ENCODE measurements around the gene FBXO42. TPM values are rescaled to one million over a fixed set of nuclear protein-coding genes. Genes with fewer than 3 reads are reported as not detected.

FBXO42 gene
- total and polyA plus RNA-seq, 4 donors = 22.8 to 29.2 (median 27.5) TPM

DNA sequence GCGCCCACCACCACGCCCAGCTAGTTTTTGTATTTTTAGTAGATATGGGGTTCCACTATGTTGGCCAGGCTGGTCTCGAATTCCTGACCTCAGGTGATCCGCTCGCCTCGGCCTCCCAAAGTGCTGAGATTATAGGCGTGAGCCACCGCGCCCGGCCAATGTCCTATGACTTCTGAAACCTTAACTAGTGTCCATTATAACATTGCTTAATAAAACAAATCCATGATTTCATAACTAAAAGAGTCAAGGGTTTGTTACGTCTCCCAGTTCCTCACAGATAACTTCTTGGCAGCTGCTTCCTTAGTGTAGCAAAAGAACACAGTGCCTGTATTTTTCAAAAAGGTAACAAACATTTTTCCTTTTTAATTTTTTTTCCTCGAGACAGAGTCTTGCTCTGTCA is 53.6 kb downstream of the FBXO42 start:
- no peak overlapping the region for H3K4me3 ChIP-seq (ENCODE audit: low read depth, low read length)
- 85% methylated on average over 2 of the region's 12 CpGs for whole genome bisulfite sequencing (ENCODE audit: insufficient coverage)

DNA sequence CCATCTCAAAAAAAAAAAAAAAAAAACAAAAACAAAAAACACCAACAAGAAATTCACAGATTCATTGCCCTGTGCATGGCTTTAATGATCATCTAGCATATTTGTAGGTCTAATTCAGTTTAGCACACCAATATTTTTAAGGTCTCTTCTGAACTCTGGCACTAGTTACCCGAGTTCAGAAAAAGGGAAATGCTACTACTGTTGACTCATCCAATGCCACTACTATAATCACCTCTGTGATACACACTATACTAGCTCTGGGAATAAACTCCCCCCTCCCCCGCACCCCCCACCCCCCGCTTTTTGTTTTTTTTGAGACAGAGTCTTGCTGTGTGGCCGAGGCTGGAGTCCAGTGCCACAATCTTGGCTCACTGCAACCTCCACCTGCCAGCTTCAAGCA is 55.6 kb downstream of the FBXO42 start:
- DNase-seq (ENCODE audit: low read depth in 4 of 6, low spot score in 6 of 6) = no peak
- H3K27ac ChIP-seq (ENCODE audit: low read depth, low read length) = no peak overlapping the region
- no peaks in the 10 kb centered on the region for H3K4me1 ChIP-seq (ENCODE audit: control insufficient read depth, insufficient read depth, low read length)
- WGBS (ENCODE audit: insufficient coverage) = no CpG with 5 or more reads among the region's 4 CpGs
- H3K9me3 ChIP-seq (ENCODE audit: control insufficient read depth, insufficient read depth, low read length) = no peaks in the 10 kb centered on the region
- H3K27me3 ChIP-seq (ENCODE audit: control insufficient read depth, insufficient read depth, low read length) = no peaks in the 10 kb centered on the region
- H3K36me3 ChIP-seq (ENCODE audit: control insufficient read depth, insufficient read depth, low read length) = peaks cover 32% of the 10 kb centered on the region
- no peak overlapping the region for H3K4me3 ChIP-seq (ENCODE audit: low read depth, low read length)

More for the DNA sequence above, 53.6 kb downstream of the FBXO42 start:
- Histone ChIP-seq H3K27me3 (ENCODE audit: control insufficient read depth, insufficient read depth, low read length) (no peaks in the 10 kb centered on the region), H3K36me3 (ENCODE audit: control insufficient read depth, insufficient read depth, low read length) (peaks cover 35% of the 10 kb centered on the region), H3K4me1 (ENCODE audit: control insufficient read depth, insufficient read depth, low read length) (no peaks in the 10 kb centered on the region), H3K27ac (ENCODE audit: low read depth, low read length) (no peak overlapping the region), H3K9me3 (ENCODE audit: control insufficient read depth, insufficient read depth, low read length) (no peaks in the 10 kb centered on the region)
- DNase-seq (ENCODE audit: low read depth in 4 of 6, low spot score in 6 of 6) = no peak

DNA sequence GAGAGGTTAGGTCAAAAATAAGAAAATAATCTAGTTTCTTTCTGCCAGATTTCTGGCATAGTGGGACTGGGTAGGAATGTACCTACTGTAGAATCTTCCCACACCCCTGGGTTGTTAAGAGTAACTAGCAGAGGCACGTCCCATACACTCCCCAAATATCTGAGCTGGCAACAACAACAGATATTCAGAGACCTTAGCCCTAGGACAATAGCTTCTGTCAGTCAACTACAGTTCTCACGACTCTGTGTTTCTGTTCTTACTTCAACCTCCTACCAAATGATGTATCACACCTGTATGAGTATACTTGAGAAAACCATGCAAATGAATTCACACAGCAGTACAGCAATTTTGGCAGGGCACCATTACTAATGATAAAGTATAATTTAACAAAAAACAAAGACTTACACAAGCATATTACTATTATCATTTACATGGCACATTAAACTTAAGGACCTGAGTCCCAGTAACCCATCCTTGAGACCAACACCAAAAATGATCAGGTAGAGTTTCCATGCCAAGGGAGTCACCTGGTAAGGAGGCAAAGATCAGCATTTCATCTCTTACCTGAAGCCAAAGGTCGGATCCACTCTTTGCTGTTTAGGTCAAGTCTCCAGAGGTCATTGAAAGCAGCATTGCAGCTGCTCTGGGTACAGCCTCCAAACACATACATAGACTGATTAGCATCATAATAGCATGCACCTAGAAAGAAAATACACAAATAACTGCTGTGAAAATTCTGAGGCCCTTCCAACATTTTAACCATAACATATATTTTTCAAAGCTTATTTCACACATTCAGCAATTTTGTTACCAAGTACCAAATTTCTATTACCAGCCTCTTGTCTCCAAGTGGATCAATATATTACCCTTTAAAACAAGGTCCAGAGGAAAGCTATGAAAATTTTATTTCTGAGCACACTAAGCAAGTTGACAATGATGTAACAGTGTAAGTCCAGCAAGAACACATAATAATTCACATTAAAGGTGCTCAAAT is 57.8 kb downstream of the FBXO42 start:
- H3K27ac ChIP-seq (ENCODE audit: low read depth, low read length) = no peak overlapping the region
- H3K36me3 ChIP-seq (ENCODE audit: control insufficient read depth, insufficient read depth, low read length) = peaks cover 25% of the 10 kb centered on the region
- H3K27me3 ChIP-seq (ENCODE audit: control insufficient read depth, insufficient read depth, low read length) = no peaks in the 10 kb centered on the region
- no peak overlapping the region for H3K4me3 ChIP-seq (ENCODE audit: low read depth, low read length)
- H3K4me1 ChIP-seq (ENCODE audit: control insufficient read depth, insufficient read depth, low read length) = no peaks in the 10 kb centered on the region
- no peak for DNase-seq (ENCODE audit: low read depth in 4 of 6, low spot score in 6 of 6)
- H3K9me3 ChIP-seq (ENCODE audit: control insufficient read depth, insufficient read depth, low read length) = no peaks in the 10 kb centered on the region
- WGBS (ENCODE audit: insufficient coverage) = 76% methylated on average over 2 of the region's 3 CpGs

DNA sequence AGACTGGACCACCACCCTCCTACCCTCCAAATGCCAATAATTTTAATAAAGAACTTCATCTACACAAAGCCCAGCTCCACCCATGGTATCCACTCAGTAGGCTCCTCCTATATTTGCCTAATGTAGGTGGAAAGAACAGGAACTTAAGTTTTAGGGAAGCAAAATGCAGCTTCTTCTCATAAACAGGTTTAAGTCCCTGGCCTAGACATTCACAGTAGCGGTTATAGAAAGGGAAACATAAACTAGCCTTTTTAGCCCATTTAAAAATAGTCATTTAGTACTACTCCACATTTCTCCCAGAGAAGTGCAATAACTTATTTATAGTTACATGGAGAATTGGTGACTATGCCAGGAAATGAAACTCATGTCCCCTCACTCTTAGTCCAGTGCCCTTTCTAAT is 58.7 kb downstream of the FBXO42 start:
- H3K4me1 ChIP-seq (ENCODE audit: control insufficient read depth, insufficient read depth, low read length) = no peaks in the 10 kb centered on the region
- H3K27ac ChIP-seq (ENCODE audit: low read depth, low read length) = no peak overlapping the region
- peaks cover 31% of the 10 kb centered on the region for H3K36me3 ChIP-seq (ENCODE audit: control insufficient read depth, insufficient read depth, low read length)
- no peaks in the 10 kb centered on the region for H3K27me3 ChIP-seq (ENCODE audit: control insufficient read depth, insufficient read depth, low read length)
- no peaks in the 10 kb centered on the region for H3K9me3 ChIP-seq (ENCODE audit: control insufficient read depth, insufficient read depth, low read length)
- no peak overlapping the region for H3K4me3 ChIP-seq (ENCODE audit: low read depth, low read length)
- DNase-seq (ENCODE audit: low read depth in 4 of 6, low spot score in 6 of 6) = no peak
- WGBS (ENCODE audit: insufficient coverage) = no CpG with 5 or more reads among the region's 1 CpG

DNA sequence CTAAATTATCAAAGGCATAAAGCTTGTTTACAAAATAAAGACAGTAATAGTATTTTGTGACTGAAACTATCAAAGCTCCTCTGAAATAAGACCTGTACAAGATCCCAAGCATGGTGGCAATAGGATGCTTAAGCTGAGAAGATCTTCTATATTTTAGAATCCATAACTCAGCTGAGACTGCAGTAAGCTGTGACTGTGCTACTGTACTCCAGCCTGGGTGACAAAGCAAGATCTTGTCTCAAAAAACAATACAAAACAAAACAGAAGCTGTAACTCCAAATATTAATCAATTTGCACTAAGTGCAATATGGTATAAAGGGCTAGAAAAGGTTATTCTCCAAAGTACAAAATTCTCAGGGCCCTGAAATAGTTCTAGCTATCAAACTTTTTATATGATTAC is 59.5 kb downstream of the FBXO42 start:
- H3K36me3 ChIP-seq (ENCODE audit: control insufficient read depth, insufficient read depth, low read length) = peaks cover 30% of the 10 kb centered on the region
- no peak for DNase-seq (ENCODE audit: low read depth in 4 of 6, low spot score in 6 of 6)
- no peak overlapping the region for H3K4me3 ChIP-seq (ENCODE audit: low read depth, low read length)
- no peaks in the 10 kb centered on the region for H3K27me3 ChIP-seq (ENCODE audit: control insufficient read depth, insufficient read depth, low read length)
- H3K4me1 ChIP-seq (ENCODE audit: control insufficient read depth, insufficient read depth, low read length) = no peaks in the 10 kb centered on the region
- H3K27ac ChIP-seq (ENCODE audit: low read depth, low read length) = no peak overlapping the region
- H3K9me3 ChIP-seq (ENCODE audit: control insufficient read depth, insufficient read depth, low read length) = no peaks in the 10 kb centered on the region

- WGBS (ENCODE audit: insufficient coverage) = no CpG with 5 or more reads among the region's 3 CpGs
- H3K9me3 ChIP-seq (ENCODE audit: control insufficient read depth, insufficient read depth, low read length) = no peaks in the 10 kb centered on the region
These were observed 62.3 kb downstream of the FBXO42 start for GRCh38 chr1:16289959-16290358.

GRCh38 chr1:16286122-16286521 is 66.2 kb downstream of the FBXO42 start:
- Histone ChIP-seq H3K36me3 (ENCODE audit: control insufficient read depth, insufficient read depth, low read length) (peaks cover 22% of the 10 kb centered on the region), H3K27ac (ENCODE audit: low read depth, low read length) (no peak overlapping the region)

More at GRCh38 chr1:16289959-16290358, 62.3 kb downstream of the FBXO42 start:
- no peak for DNase-seq (ENCODE audit: low read depth in 4 of 6, low spot score in 6 of 6)
- Histone ChIP-seq H3K36me3 (ENCODE audit: control insufficient read depth, insufficient read depth, low read length) (peaks cover 33% of the 10 kb centered on the region), H3K4me1 (ENCODE audit: control insufficient read depth, insufficient read depth, low read length) (no peaks in the 10 kb centered on the region), H3K4me3 (ENCODE audit: low read depth, low read length) (no peak overlapping the region), H3K27ac (ENCODE audit: low read depth, low read length) (no peak overlapping the region), H3K27me3 (ENCODE audit: control insufficient read depth, insufficient read depth, low read length) (no peaks in the 10 kb centered on the region)

GRCh38 chr1:16281765-16282164 is 70.5 kb downstream of the FBXO42 start:
- 100% methylated on average over 1 of the region's 2 CpGs for WGBS (ENCODE audit: insufficient coverage)
- DNase-seq (ENCODE audit: low read depth in 4 of 6, low spot score in 6 of 6) = no peak
- H3K36me3 ChIP-seq (ENCODE audit: control insufficient read depth, insufficient read depth, low read length) = peaks cover 9% of the 10 kb centered on the region
- H3K9me3 ChIP-seq (ENCODE audit: control insufficient read depth, insufficient read depth, low read length) = no peaks in the 10 kb centered on the region
- no peaks in the 10 kb centered on the region for H3K4me1 ChIP-seq (ENCODE audit: control insufficient read depth, insufficient read depth, low read length)
- H3K27me3 ChIP-seq (ENCODE audit: control insufficient read depth, insufficient read depth, low read length) = no peaks in the 10 kb centered on the region
- no peak overlapping the region for H3K27ac ChIP-seq (ENCODE audit: low read depth, low read length)
- H3K4me3 ChIP-seq (ENCODE audit: low read depth, low read length) = no peak overlapping the region

More at GRCh38 chr1:16286122-16286521, 66.2 kb downstream of the FBXO42 start:
- H3K9me3 ChIP-seq (ENCODE audit: control insufficient read depth, insufficient read depth, low read length) = no peaks in the 10 kb centered on the region
- WGBS (ENCODE audit: insufficient coverage) = 100% methylated on average over 1 of the region's 4 CpGs
- no peak overlapping the region for H3K4me3 ChIP-seq (ENCODE audit: low read depth, low read length)
- no peaks in the 10 kb centered on the region for H3K4me1 ChIP-seq (ENCODE audit: control insufficient read depth, insufficient read depth, low read length)
- no peak for DNase-seq (ENCODE audit: low read depth in 4 of 6, low spot score in 6 of 6)
- no peaks in the 10 kb centered on the region for H3K27me3 ChIP-seq (ENCODE audit: control insufficient read depth, insufficient read depth, low read length)

GRCh38 chr1:16279186-16279585 is 73.1 kb downstream of the FBXO42 start:
- no peaks in the 10 kb centered on the region for H3K9me3 ChIP-seq (ENCODE audit: control insufficient read depth, insufficient read depth, low read length)
- no peak overlapping the region for H3K4me3 ChIP-seq (ENCODE audit: low read depth, low read length)
- WGBS (ENCODE audit: insufficient coverage) = no CpG with 5 or more reads among the region's 2 CpGs
- H3K4me1 ChIP-seq (ENCODE audit: control insufficient read depth, insufficient read depth, low read length) = no peaks in the 10 kb centered on the region
- no peak overlapping the region for H3K27ac ChIP-seq (ENCODE audit: low read depth, low read length)
- no peaks in the 10 kb centered on the region for H3K27me3 ChIP-seq (ENCODE audit: control insufficient read depth, insufficient read depth, low read length)
- H3K36me3 ChIP-seq (ENCODE audit: control insufficient read depth, insufficient read depth, low read length) = peaks cover 3% of the 10 kb centered on the region
- DNase-seq (ENCODE audit: low read depth in 4 of 6, low spot score in 6 of 6) = no peak

Data from spinal cord (tissue), 10 donors.